ENCODE results near the gene DPP8. TPM values are rescaled to one million over a fixed set of nuclear protein-coding genes. Genes with fewer than 3 reads are reported as not detected.

Gene DPP8
- total RNA-seq, 2 experiments from 2014 or later: 25.8 to 26.4 TPM

- no peak overlapping the region for H3K4me3 Mint-ChIP-seq
- ChIA-PET POLR2A (no interaction called here), CTCF (no interaction called here)
- no peaks in the 10 kb centered on the region for H3K9me3 Mint-ChIP-seq (ENCODE audit: low read depth)
- H3K27ac Mint-ChIP-seq: no peak overlapping the region
- no peaks in the 10 kb centered on the region for H3K36me3 Mint-ChIP-seq (ENCODE audit: low read depth)
- DNase-seq (no peak), ATAC-seq (no peak)
- H3K27me3 Mint-ChIP-seq: peaks cover 49% of the 10 kb centered on the region
- intact Hi-C loops (cut with DNase I, micrococcal nuclease): no loop called here
- peaks cover 10% of the 10 kb centered on the region for H3K4me1 Mint-ChIP-seq
These were observed 92.8 kb downstream of the DPP8 start for GRCh38 chr15:65424683-65425082.

GRCh38 chr15:65423976-65424679 is 93.4 kb downstream of the DPP8 start:
- CTCF ChIA-PET: no interaction called here
- no peaks in the 10 kb centered on the region for H3K9me3 Mint-ChIP-seq (ENCODE audit: low read depth)
- H3K27me3 Mint-ChIP-seq: peaks cover 53% of the 10 kb centered on the region
- DNase-seq: no peak
- no peak overlapping the region for H3K4me3 Mint-ChIP-seq
- no peak overlapping the region for H3K27ac Mint-ChIP-seq
- ATAC-seq: peak; percentile 51
- H3K36me3 Mint-ChIP-seq (ENCODE audit: low read depth): no peaks in the 10 kb centered on the region
- peaks cover 10% of the 10 kb centered on the region for H3K4me1 Mint-ChIP-seq
- intact Hi-C loops (cut with DNase I, micrococcal nuclease): no loop called here
- POLR2A ChIA-PET: no interaction called here

GRCh38 chr15:65423150-65423975 is 94.1 kb downstream of the DPP8 start:
- Mint-ChIP-seq H3K9me3 (ENCODE audit: low read depth) (no peaks in the 10 kb centered on the region), H3K4me3 (peak overlapping the region; percentile 59), H3K27ac (no peak overlapping the region), H3K36me3 (ENCODE audit: low read depth) (no peaks in the 10 kb centered on the region), H3K27me3 (peaks cover 56% of the 10 kb centered on the region), H3K4me1 (peaks cover 10% of the 10 kb centered on the region)
- ChIA-PET POLR2A (no interaction called here), CTCF (no interaction called here)
- ATAC-seq (no peak), DNase-seq (no peak)
- intact Hi-C loops (cut with DNase I, micrococcal nuclease): no loop called here

GRCh38 chr15:65421360-65422215 is 95.9 kb downstream of the DPP8 start:
- DNase-seq (peak; percentile 33), ATAC-seq (peak; percentile 28)
- CTCF ChIA-PET: interaction anchor here (0.6 to 1.2 kb wide), 7 partner anchors 12 to 244 kb away, joined by 3 to 5 read pairs (median 3); no protein-coding TSS in a partner anchor
- intact Hi-C loops (cut with DNase I, micrococcal nuclease): no loop called here
- no peak overlapping the region for H3K27ac Mint-ChIP-seq
- H3K27me3 Mint-ChIP-seq: peaks cover 68% of the 10 kb centered on the region
- H3K9me3 Mint-ChIP-seq (ENCODE audit: low read depth): no peaks in the 10 kb centered on the region
- peaks cover 10% of the 10 kb centered on the region for H3K4me1 Mint-ChIP-seq
- no peaks in the 10 kb centered on the region for H3K36me3 Mint-ChIP-seq (ENCODE audit: low read depth)
- POLR2A ChIA-PET: no interaction called here
- peak overlapping the region; percentile 57 for H3K4me3 Mint-ChIP-seq

- ChIA-PET POLR2A (no interaction called here), CTCF (interaction anchor here (0.6 to 1.2 kb wide), 5 partner anchors 16 to 243 kb away, joined by 3 to 5 read pairs (median 3); no protein-coding TSS in a partner anchor)
- ATAC-seq (no peak), DNase-seq (no peak)
- no peaks in the 10 kb centered on the region for H3K36me3 Mint-ChIP-seq (ENCODE audit: low read depth)
- intact Hi-C loops (cut with DNase I, micrococcal nuclease): no loop called here
- H3K4me3 Mint-ChIP-seq: no peak overlapping the region
- H3K9me3 Mint-ChIP-seq (ENCODE audit: low read depth): no peaks in the 10 kb centered on the region
- H3K27ac Mint-ChIP-seq: no peak overlapping the region
- peaks cover 10% of the 10 kb centered on the region for H3K4me1 Mint-ChIP-seq
- H3K27me3 Mint-ChIP-seq: peaks cover 64% of the 10 kb centered on the region
These were observed 96.5 kb downstream of the DPP8 start for GRCh38 chr15:65420975-65421359.

GRCh38 chr15:65418596-65418995 is 98.9 kb downstream of the DPP8 start:
- ChIA-PET POLR2A (interaction anchor here (1.2 kb wide), 1 partner anchor 16 kb away, joined by 3 read pairs; no protein-coding TSS in a partner anchor), CTCF (interaction anchor here (1.2 kb wide), 1 partner anchor 18 kb away, joined by 3 read pairs; no protein-coding TSS in a partner anchor)
- H3K9me3 Mint-ChIP-seq (ENCODE audit: low read depth): no peaks in the 10 kb centered on the region
- intact Hi-C loops (cut with DNase I, micrococcal nuclease): no loop called here
- H3K4me1 Mint-ChIP-seq: peaks cover 10% of the 10 kb centered on the region
- H3K4me3 Mint-ChIP-seq: no peak overlapping the region
- peaks cover 47% of the 10 kb centered on the region for H3K27me3 Mint-ChIP-seq
- no peak overlapping the region for H3K27ac Mint-ChIP-seq
- H3K36me3 Mint-ChIP-seq (ENCODE audit: low read depth): no peaks in the 10 kb centered on the region
- no peak for ATAC-seq
- DNase-seq: no peak

- ChIA-PET POLR2A (no interaction called here), CTCF (interaction anchor here (0.6 to 0.8 kb wide), 2 partner anchors 904 to 1149 kb away, joined by 3 read pairs; no protein-coding TSS in a partner anchor)
- Mint-ChIP-seq H3K9me3 (ENCODE audit: low read depth) (no peaks in the 10 kb centered on the region), H3K27ac (no peak overlapping the region), H3K27me3 (peaks cover 36% of the 10 kb centered on the region), H3K4me3 (no peak overlapping the region), H3K36me3 (ENCODE audit: low read depth) (no peaks in the 10 kb centered on the region), H3K4me1 (peaks cover 2% of the 10 kb centered on the region)
- ATAC-seq (no peak), DNase-seq (no peak)
- intact Hi-C loops (cut with DNase I, micrococcal nuclease): no loop called here
These were observed 100.6 kb downstream of the DPP8 start for GRCh38 chr15:65416845-65417416.

- Mint-ChIP-seq H3K9me3 (ENCODE audit: low read depth) (no peaks in the 10 kb centered on the region), H3K27ac (no peak overlapping the region), H3K4me3 (no peak overlapping the region), H3K4me1 (no peaks in the 10 kb centered on the region), H3K36me3 (ENCODE audit: low read depth) (no peaks in the 10 kb centered on the region), H3K27me3 (peaks cover 29% of the 10 kb centered on the region)
- POLR2A ChIA-PET: interaction anchor here (0.7 kb wide), 1 partner anchor 530 kb away, joined by 3 read pairs; no protein-coding TSS in a partner anchor
- intact Hi-C loops (cut with DNase I, micrococcal nuclease): no loop called here
- CTCF ChIA-PET: interaction anchor here (0.6 kb wide), 1 partner anchor 30 kb away, joined by 3 read pairs; no protein-coding TSS in a partner anchor
- no peak for ATAC-seq
- DNase-seq: no peak
These were observed 102.5 kb downstream of the DPP8 start for GRCh38 chr15:65414841-65415621.

- ChIA-PET CTCF (interaction anchor here (1.4 kb wide), 1 partner anchor 13 kb away, joined by 4 read pairs; no protein-coding TSS in a partner anchor), POLR2A (no interaction called here)
- Mint-ChIP-seq H3K4me3 (no peak overlapping the region), H3K36me3 (ENCODE audit: low read depth) (no peaks in the 10 kb centered on the region), H3K4me1 (peaks cover 3% of the 10 kb centered on the region), H3K9me3 (ENCODE audit: low read depth) (no peaks in the 10 kb centered on the region), H3K27ac (no peak overlapping the region), H3K27me3 (peaks cover 25% of the 10 kb centered on the region)
- intact Hi-C loops (cut with DNase I, micrococcal nuclease): no loop called here
- ATAC-seq: no peak
- DNase-seq: no peak
These were observed 103.7 kb downstream of the DPP8 start for GRCh38 chr15:65413760-65414144.

- intact Hi-C loops (cut with DNase I, micrococcal nuclease): no loop called here
- Mint-ChIP-seq H3K36me3 (ENCODE audit: low read depth) (no peaks in the 10 kb centered on the region), H3K9me3 (ENCODE audit: low read depth) (no peaks in the 10 kb centered on the region), H3K4me1 (peaks cover 3% of the 10 kb centered on the region), H3K27me3 (peaks cover 21% of the 10 kb centered on the region), H3K27ac (no peak overlapping the region), H3K4me3 (no peak overlapping the region)
- ATAC-seq (no peak), DNase-seq (no peak)
- POLR2A ChIA-PET: no interaction called here
- CTCF ChIA-PET: interaction anchor here (1.0 to 1.5 kb wide), 3 partner anchors 10 to 28 kb away, joined by 3 to 4 read pairs (median 4); no protein-coding TSS in a partner anchor
These were observed 104.3 kb downstream of the DPP8 start for GRCh38 chr15:65413051-65413759.

All from activated CD4-positive, alpha-beta T cell treated with anti-CD3 and anti-CD28 coated beads for 36 hours (primary cell).